HCT116 (cell line): ENCODE data around the gene HPN. TPM values are rescaled to one million over a fixed set of nuclear protein-coding genes. Genes with fewer than 3 reads are reported as not detected.

ENCODE experiments used
- ATAC-seq: fragments of 200-7000 bp; cut with Tn5 transposase; 2 replicates; pipeline ENCODE4 v1.9.1; 2020; ENCODE audit warnings: mild to moderate bottlenecking, moderate library complexity
- BruUV-seq: library from RNA; stranded (reverse); fragments of 400-500 nt; replicated peaks from 2 replicates; lab custom pipeline; 2021; lab: Mats Ljungman, UMichigan
- CTCF ChIA-PET: fragments of 300-600 bp; sonication (Branson Sonifier 250); formaldehyde crosslinking; loops from one replicate; lab custom pipeline; 2021; ENCODE audit warnings: antibody characterized with exemption; lab: Charles Lee
- POLR2A ChIA-PET: fragments of 300-600, 350-600 bp; sonication (Branson Sonifier 250); formaldehyde crosslinking; loops from one replicate; lab custom pipeline; 2021; ENCODE audit warnings: antibody characterized with exemption; lab: Charles Lee
- RAD21 ChIA-PET, 2 experiments: fragments of 300-600 bp; sonication (Branson Sonifier 250); formaldehyde crosslinking; loops; one replicate each; lab custom pipeline; 2023; ENCODE audit warnings: low total read pairs in 2 of 2; ENCODE audit not compliant: uncharacterized antibody in 2 of 2, unreplicated experiment in 2 of 2, low non-redundant PET in 1 of 2; lab: Charles Lee
- DNase-seq: peaks from one replicate; pipeline ENCODE4 v3.0.0-alpha.2; 2010; ENCODE audit warnings: low read depth, low spot score
- H2AFZ ChIP-seq: fragments of 200-600 bp; shearing (Covaris generic), sonication (generic); 2 replicates; pipeline ENCODE4 v1.6.1; 2017; ENCODE audit warnings: low read depth, mixed run types, mixed read lengths, antibody characterized with exemption, low read length; ENCODE audit not compliant: poor library complexity, severe bottlenecking
- H3K27ac ChIP-seq: 2 replicates; pipeline ENCODE4 v1.5.1; 2012; ENCODE audit warnings: low read depth, low read length
- H3K27me3 ChIP-seq: fragments of 200-600 bp; sonication (generic); 2 replicates; pipeline ENCODE4 v1.6.1; 2016; ENCODE audit warnings: mixed run types, low read length, mixed read lengths; ENCODE audit not compliant: insufficient read depth
- H3K36me3 ChIP-seq, 2 experiments: fragments of 200-500 bp in 1 of 2; fragments of 200-600 bp in 1 of 2; sonication (Bioruptor generic) in 1 of 2; sonication (generic) in 1 of 2; 2 replicates each; pipeline versions ENCODE4 v1.5.1 to v1.6.1; 2014 to 2016; ENCODE audit warnings: low read length in 2 of 2, inconsistent platforms in 1 of 2, mixed read lengths in 1 of 2, mixed run types in 1 of 2; ENCODE audit not compliant: insufficient read depth in 2 of 2, control insufficient read depth in 1 of 2
- H3K4me1 ChIP-seq, 2 experiments: fragments of 200-600 bp in 1 of 2; sonication (generic) in 1 of 2; 2 replicates each; pipeline versions ENCODE4 v1.5.1 to v1.6.1; 2012 to 2017; ENCODE audit warnings: low read length in 2 of 2, inconsistent platforms in 1 of 2, mild to moderate bottlenecking in 1 of 2, mixed read lengths in 1 of 2, mixed run types in 1 of 2, moderate library complexity in 1 of 2; ENCODE audit not compliant: insufficient read depth in 2 of 2, control insufficient read depth in 1 of 2
- H3K4me2 ChIP-seq: fragments of 200-600 bp; sonication (generic); 2 replicates; pipeline ENCODE4 v1.6.1; 2017; ENCODE audit warnings: mixed run types, low read length, mixed read lengths
- H3K4me3 ChIP-seq, 2 experiments: fragments of 200-600 bp in 1 of 2; sonication (generic) in 1 of 2; replicated peaks in 1 of 2; 2 replicates each; pipeline ENCODE4 v1.5.1; 2011 to 2016; ENCODE audit warnings: low read length in 2 of 2, control low read depth in 1 of 2, low read depth in 1 of 2, mild to moderate bottlenecking in 1 of 2, mixed read lengths in 1 of 2, mixed run types in 1 of 2
- H3K79me2 ChIP-seq: fragments of 200-600 bp; sonication (generic); 2 replicates; pipeline ENCODE4 v1.6.1; 2017; ENCODE audit warnings: mild to moderate bottlenecking, mixed run types, low read length, moderate library complexity, mixed read lengths; ENCODE audit not compliant: insufficient read depth
- H3K9ac ChIP-seq: fragments of 200-600 bp; sonication (generic); 2 replicates; pipeline ENCODE4 v1.6.1; 2016; ENCODE audit warnings: low read length, mixed read lengths
- H3K9me2 ChIP-seq: fragments of 200-600 bp; sonication (generic), shearing (Covaris generic); 2 replicates; pipeline ENCODE4 v1.6.1; 2017; ENCODE audit warnings: mixed run types, mild to moderate bottlenecking, moderate library complexity; ENCODE audit not compliant: insufficient read depth
- H3K9me3 ChIP-seq, 2 experiments: fragments of 200-500 bp in 1 of 2; fragments of 200-600 bp in 1 of 2; sonication (Bioruptor generic) in 1 of 2; sonication (generic) in 1 of 2; 2 replicates each; pipeline ENCODE4 v1.6.1; 2014 to 2017; ENCODE audit warnings: low read length in 2 of 2, mixed read lengths in 2 of 2, inconsistent platforms in 1 of 2, low read depth in 1 of 2, mild to moderate bottlenecking in 1 of 2, mixed run types in 1 of 2, moderate library complexity in 1 of 2; ENCODE audit not compliant: control insufficient read depth in 1 of 2, insufficient read depth in 1 of 2
- H4K20me1 ChIP-seq: fragments of 200-600 bp; sonication (generic), shearing (Covaris generic); 2 replicates; pipeline ENCODE4 v1.6.1; 2017; ENCODE audit warnings: mixed run types, mild to moderate bottlenecking, moderate library complexity; ENCODE audit not compliant: insufficient read depth
- CBX3 ChIP-seq: IDR thresholded peaks from 2 replicates; pipeline ENCODE4 v1.6.1; 2012; ENCODE audit warnings: low read depth
- ELF1 ChIP-seq: IDR thresholded peaks from 2 replicates; pipeline ENCODE4 v1.6.1; 2012; ENCODE audit warnings: low read depth, borderline replicate concordance
- EZH2 ChIP-seq: fragments of 200-600 bp; sonication (generic); IDR thresholded peaks from 2 replicates; pipeline ENCODE4 v1.6.1; 2017; ENCODE audit warnings: antibody characterized with exemption, mixed run types
- FOSL1 ChIP-seq: IDR thresholded peaks from 2 replicates; pipeline ENCODE4 v1.6.1; 2012; ENCODE audit warnings: low read depth
- JUND ChIP-seq: IDR thresholded peaks from 2 replicates; pipeline ENCODE4 v1.6.1; 2012
- POLR2A ChIP-seq: IDR thresholded peaks from 2 replicates; pipeline ENCODE4 v1.7.0; 2011; ENCODE audit warnings: borderline replicate concordance; ENCODE audit not compliant: insufficient read depth, insufficient read length; ENCODE audit errors: extremely low read depth
- POLR2AphosphoS5 ChIP-seq: IDR thresholded peaks from 2 replicates; pipeline ENCODE4 v1.6.1; 2011; ENCODE audit warnings: mild to moderate bottlenecking, low read depth, low read length, moderate library complexity
- RAD21 ChIP-seq: IDR thresholded peaks from 2 replicates; pipeline ENCODE4 v1.6.1; 2012; ENCODE audit warnings: low read depth, mild to moderate bottlenecking
- SP1 ChIP-seq: IDR thresholded peaks from 2 replicates; pipeline ENCODE4 v1.6.1; 2012; ENCODE audit warnings: low read depth
- SRF ChIP-seq: IDR thresholded peaks from 2 replicates; pipeline ENCODE4 v1.6.1; 2012; ENCODE audit warnings: low read depth
- YY1 ChIP-seq: IDR thresholded peaks from 2 replicates; pipeline ENCODE4 v1.6.1; 2011; ENCODE audit warnings: low read length, low read depth, moderate library complexity, mild to moderate bottlenecking; ENCODE audit not compliant: insufficient replicate concordance; ENCODE audit errors: extremely low read depth
- ZFX ChIP-seq: fragments of 450-650 bp; IDR thresholded peaks from 2 replicates; pipeline ENCODE4 v1.6.1; 2017
- ZNF274 ChIP-seq: fragments of 200-500 bp; sonication (Bioruptor generic); IDR thresholded peaks from 2 replicates; pipeline ENCODE4 v1.6.1; 2014; ENCODE audit warnings: mild to moderate bottlenecking, low read depth, low read length, inconsistent platforms
- intact Hi-C: fragments of 100-400 bp; cut with micrococcal nuclease; formaldehyde crosslinking; loops from 2 replicates; pipeline ENCODE4 v1.10.0; 2022
- total RNA-seq: library from RNA; stranded (reverse); gene quantifications from one replicate; pipeline ENCODE4 v1.2.1, GENCODE V29; 2021; ENCODE audit not compliant: unreplicated experiment
- TF ChIP-seq, protein P1 (sequence below): IDR thresholded peaks from 2 replicates; pipeline ENCODE4 v1.6.1; 2012
- TF ChIP-seq, protein P2 (sequence below): IDR thresholded peaks from 2 replicates; pipeline ENCODE4 v1.6.1; 2012
- TF ChIP-seq, protein P3 (sequence below): IDR thresholded peaks from 2 replicates; pipeline ENCODE4 v1.6.1; 2011; ENCODE audit warnings: mild to moderate bottlenecking, low read length, moderate library complexity; ENCODE audit not compliant: insufficient replicate concordance; ENCODE audit errors: extremely low read depth
- TF ChIP-seq, protein P4 (sequence below): IDR thresholded peaks from 2 replicates; pipeline ENCODE4 v1.6.1; 2012; ENCODE audit warnings: low read depth

The HPN gene
- total RNA-seq, 1 experiment from 2014 or later, result 0.32 TPM

DNA sequence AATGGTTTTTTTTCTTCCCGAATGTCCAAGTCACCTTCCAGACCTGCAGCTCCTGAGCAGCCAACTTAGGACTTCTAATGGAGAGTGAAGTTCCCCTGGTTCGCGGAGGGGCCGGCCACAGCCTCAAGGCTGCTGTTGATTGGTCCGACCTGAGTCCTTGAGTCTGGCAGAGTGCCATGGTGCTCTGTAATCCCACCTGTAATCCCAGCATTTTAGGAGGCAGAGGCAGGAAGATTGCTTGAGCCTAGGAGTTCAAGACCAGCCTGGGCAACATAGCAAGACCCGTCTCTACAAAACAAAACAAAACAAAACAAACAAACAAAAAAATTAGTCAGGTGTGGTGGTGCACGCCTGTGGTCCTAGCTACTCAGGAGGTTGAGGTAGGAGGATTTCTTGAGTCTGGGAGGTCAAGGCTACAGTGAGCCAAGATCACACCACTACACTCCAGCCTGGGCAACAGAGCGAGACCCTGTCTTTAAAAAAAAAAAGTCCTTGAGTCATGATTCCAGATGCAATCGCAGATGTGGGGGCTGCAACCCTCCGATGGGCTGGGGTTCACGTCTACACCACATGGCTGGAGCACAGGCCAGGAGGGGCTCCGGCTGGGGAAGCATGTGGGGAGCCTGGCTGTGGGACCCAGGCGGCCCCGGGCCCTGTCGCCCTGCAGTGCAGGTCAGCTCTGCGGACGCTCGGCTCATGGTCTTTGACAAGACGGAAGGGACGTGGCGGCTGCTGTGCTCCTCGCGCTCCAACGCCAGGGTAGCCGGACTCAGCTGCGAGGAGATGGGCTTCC, 17.7 kb downstream of the HPN start:
- ChIA-PET RAD21 (no interaction called here), CTCF (interaction anchor here (0.9 to 2.1 kb wide), 4 partner anchors 7 to 82 kb away, joined by 3 to 6 read pairs (median 4); no protein-coding TSS in a partner anchor), POLR2A (no interaction called here)
- Histone ChIP-seq H3K4me1 (peaks cover 0 to 16% of the 10 kb centered on the region in 2 experiments; a peak in 2 of 4 replicates), H3K9ac (no peak overlapping the region), H3K79me2 (no peaks in the 10 kb centered on the region), H3K36me3 (no peaks in the 10 kb centered on the region), H3K9me3 (no peaks in the 10 kb centered on the region), H2AFZ (no peak overlapping the region), H3K27ac (no peak overlapping the region), H3K4me3 (no peak overlapping the region), H3K4me2 (no peak overlapping the region), H3K9me2 (no peaks in the 10 kb centered on the region), H3K27me3 (no peaks in the 10 kb centered on the region), H4K20me1 (no peaks in the 10 kb centered on the region)
- TF ChIP-seq RAD21 (no peak), YY1 (no peak), POLR2A (no peak), ELF1 (no peak), SRF (no peak), CBX3 (no peak), ZFX (no peak), SP1 (no peak), ZNF274 (no peak), JUND (no peak), EZH2 (no peak), FOSL1 (no peak), POLR2AphosphoS5 (no peak)
- TF ChIP-seq, protein P1, sequence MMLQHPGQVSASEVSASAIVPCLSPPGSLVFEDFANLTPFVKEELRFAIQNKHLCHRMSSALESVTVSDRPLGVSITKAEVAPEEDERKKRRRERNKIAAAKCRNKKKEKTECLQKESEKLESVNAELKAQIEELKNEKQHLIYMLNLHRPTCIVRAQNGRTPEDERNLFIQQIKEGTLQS, result no peak
- TF ChIP-seq, protein P2, sequence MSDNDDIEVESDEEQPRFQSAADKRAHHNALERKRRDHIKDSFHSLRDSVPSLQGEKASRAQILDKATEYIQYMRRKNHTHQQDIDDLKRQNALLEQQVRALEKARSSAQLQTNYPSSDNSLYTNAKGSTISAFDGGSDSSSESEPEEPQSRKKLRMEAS, result no peak
- TF ChIP-seq, protein P3, sequence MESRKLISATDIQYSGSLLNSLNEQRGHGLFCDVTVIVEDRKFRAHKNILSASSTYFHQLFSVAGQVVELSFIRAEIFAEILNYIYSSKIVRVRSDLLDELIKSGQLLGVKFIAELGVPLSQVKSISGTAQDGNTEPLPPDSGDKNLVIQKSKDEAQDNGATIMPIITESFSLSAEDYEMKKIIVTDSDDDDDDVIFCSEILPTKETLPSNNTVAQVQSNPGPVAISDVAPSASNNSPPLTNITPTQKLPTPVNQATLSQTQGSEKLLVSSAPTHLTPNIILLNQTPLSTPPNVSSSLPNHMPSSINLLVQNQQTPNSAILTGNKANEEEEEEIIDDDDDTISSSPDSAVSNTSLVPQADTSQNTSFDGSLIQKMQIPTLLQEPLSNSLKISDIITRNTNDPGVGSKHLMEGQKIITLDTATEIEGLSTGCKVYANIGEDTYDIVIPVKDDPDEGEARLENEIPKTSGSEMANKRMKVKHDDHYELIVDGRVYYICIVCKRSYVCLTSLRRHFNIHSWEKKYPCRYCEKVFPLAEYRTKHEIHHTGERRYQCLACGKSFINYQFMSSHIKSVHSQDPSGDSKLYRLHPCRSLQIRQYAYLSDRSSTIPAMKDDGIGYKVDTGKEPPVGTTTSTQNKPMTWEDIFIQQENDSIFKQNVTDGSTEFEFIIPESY, result no peak
- TF ChIP-seq, protein P4, sequence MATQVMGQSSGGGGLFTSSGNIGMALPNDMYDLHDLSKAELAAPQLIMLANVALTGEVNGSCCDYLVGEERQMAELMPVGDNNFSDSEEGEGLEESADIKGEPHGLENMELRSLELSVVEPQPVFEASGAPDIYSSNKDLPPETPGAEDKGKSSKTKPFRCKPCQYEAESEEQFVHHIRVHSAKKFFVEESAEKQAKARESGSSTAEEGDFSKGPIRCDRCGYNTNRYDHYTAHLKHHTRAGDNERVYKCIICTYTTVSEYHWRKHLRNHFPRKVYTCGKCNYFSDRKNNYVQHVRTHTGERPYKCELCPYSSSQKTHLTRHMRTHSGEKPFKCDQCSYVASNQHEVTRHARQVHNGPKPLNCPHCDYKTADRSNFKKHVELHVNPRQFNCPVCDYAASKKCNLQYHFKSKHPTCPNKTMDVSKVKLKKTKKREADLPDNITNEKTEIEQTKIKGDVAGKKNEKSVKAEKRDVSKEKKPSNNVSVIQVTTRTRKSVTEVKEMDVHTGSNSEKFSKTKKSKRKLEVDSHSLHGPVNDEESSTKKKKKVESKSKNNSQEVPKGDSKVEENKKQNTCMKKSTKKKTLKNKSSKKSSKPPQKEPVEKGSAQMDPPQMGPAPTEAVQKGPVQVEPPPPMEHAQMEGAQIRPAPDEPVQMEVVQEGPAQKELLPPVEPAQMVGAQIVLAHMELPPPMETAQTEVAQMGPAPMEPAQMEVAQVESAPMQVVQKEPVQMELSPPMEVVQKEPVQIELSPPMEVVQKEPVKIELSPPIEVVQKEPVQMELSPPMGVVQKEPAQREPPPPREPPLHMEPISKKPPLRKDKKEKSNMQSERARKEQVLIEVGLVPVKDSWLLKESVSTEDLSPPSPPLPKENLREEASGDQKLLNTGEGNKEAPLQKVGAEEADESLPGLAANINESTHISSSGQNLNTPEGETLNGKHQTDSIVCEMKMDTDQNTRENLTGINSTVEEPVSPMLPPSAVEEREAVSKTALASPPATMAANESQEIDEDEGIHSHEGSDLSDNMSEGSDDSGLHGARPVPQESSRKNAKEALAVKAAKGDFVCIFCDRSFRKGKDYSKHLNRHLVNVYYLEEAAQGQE, result no peak
- ATAC-seq, result no peak
- no peak for DNase-seq
- intact Hi-C loops, result no loop called here
- BruUV-seq, result no TSS peak
